GM21423 (cell line): ENCODE data around the gene NCOR1.
"Not testable (repeated sequence)": the region's sequence is repeated elsewhere in the genome, so short reads cannot be mapped to it uniquely, and the experiment has no call there.

Experiments used
- ATAC-seq: cut with Tn5 transposase; IDR thresholded peaks from one replicate; pipeline ENCODE4 v1.9.1; 2021; ENCODE audit warnings: mild to moderate bottlenecking, moderate library complexity; ENCODE audit not compliant: unreplicated experiment

NCOR1 gene

DNA sequence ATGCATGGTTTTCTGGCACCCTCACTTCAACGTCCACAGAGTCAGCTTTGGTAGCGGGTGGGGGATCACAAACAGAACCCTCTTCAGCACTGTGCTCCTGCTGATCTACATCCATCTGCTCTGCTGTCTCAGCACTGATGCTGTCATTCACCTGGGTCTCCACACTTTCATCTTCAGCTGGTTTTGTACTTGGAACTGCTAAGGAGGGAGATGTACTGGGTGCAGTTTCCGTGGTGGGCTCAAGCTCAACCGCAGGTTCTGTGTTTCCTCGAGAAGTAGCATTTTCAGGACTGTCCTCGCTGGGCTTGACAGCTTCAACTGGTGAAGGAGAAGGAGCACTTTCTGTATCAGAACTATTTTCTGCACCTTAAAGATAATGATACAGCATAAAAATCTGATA is 113.9 kb downstream of the NCOR1 start:
- no peak for ATAC-seq

- no peak for ATAC-seq
Observed at GRCh38 chr17:16100737-16101400, 114.5 kb downstream of the NCOR1 start.

DNA sequence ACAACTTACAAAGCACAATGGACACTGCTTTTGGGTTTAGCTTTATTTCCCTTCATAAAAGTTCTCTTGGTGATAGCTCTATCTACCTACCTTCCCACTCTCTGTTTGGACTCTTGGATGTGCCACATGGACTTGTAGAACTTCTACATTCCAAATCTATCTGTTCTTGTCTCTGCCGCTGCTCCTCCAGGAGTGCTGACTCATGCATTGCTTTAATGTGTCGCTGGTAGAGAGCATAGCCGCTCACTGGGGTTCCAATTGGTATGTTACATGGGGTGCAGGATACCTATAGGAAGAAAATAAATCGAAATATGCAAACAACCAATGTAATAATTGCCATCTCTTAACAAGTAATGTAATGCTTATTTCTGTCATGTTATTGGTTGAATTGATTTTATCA is 123.6 kb downstream of the NCOR1 start:
- no peak for ATAC-seq

DNA sequence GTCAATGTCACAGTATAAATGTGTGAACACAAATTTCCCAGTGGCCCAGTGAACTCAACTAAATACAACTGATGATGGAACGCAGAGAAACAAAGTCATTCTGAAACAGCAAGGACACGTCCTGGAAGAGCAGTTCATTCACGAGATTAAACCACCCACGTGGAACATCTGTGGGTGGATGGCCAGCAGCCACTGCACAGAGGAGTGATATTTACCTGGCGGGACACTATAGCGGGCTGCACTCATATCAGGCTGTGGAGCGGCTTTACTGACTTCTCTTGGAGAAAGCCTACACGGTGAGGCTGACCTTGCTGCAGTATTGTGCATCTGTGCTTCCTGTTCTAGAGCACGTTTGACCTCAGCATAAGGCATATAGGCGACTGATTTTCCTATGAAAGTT is 128.4 kb downstream of the NCOR1 start:
- ATAC-seq = no peak

GRCh38 chr17:16085066-16085699 is 130.2 kb downstream of the NCOR1 start:
- ATAC-seq = no peak

DNA sequence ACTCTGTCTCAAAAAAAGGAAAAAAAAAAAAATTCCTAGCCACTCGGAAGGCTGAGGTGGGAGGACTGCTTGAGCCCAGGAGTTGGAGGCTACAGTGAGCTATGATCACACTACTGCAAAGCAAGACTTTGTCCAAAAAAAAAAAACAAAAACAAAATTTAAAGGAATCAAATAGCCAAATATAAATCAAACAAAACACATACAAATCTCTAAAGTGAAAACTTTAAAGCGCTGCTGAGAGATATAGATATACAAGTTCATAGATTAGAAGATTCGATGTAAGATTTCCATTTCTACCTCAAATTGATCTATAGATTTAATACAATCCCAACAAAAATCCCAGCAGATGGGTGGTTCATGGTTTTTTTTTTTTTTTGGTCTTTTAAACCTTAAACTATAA is 132.1 kb downstream of the NCOR1 start:
- no peak for ATAC-seq

DNA sequence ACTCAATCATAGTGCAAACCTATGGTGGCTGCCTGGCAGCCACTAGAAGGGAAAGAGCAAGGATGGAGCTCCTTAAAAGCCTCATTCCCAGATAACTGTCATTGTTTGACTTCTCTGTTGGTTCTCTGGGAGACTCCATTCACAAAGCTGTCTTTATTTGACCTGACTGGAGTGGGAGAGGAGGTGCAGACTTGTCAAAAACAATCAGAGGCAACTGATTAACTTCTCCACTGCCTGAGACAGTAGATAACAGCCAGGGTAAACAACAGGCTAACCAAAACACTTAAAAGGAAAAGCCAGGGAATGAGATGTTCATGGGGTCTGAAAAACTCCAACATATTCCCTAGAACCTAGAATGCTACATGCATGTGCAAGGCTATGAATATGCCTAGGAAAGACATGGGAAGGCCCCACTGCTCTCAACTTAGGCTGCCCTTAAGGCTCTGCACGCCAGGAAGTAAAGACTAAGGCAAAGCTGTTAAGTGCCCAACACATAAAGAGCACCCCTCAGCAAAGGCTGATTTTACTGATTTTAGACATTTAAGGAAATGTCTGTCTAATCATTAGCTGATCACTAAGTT is 133.7 kb downstream of the NCOR1 start:
- ATAC-seq = no peak

- no peak for ATAC-seq
Observed at GRCh38 chr17:16080366-16080765, 135.0 kb downstream of the NCOR1 start.

GRCh38 chr17:16075949-16076348 is 139.4 kb downstream of the NCOR1 start:
- ATAC-seq = no peak

DNA sequence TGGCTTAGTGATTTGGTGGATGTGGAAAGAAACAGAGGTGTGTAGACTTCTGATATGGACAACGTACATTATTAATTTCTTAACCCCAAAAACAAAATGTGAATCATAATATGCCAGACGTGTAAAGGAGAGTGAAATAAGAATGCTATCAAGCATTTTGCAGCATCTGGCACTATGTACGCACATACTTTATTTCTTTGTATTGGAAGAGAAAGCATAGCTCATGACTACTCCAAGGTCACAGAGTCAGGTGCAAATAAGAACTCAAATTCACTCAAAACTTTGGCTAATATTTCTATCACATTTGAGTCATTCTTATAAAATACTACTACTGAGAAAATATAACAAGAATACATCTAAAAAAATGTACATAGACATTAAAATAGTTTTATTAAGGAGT is 140.9 kb downstream of the NCOR1 start:
- ATAC-seq = no peak

DNA sequence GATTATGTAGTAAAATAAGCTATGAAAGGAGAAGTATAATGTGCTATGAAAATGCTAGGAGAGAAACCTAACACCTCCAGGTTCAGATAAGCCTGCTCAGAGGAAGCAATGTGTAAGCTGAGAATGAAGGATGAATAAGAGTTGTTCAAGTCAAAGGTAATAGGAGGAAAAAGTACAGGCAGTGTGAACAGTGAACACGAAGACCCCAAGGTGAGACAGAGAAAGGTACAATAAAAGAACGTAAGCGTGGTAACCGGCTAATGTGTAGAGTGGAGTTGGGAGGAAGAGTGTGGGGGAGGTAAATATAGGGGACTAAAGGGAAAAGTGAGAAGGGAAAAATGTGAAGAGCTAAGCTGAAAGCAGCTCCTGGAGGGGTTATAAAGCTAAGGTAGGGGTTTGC is 141.5 kb downstream of the NCOR1 start:
- no peak for ATAC-seq

DNA sequence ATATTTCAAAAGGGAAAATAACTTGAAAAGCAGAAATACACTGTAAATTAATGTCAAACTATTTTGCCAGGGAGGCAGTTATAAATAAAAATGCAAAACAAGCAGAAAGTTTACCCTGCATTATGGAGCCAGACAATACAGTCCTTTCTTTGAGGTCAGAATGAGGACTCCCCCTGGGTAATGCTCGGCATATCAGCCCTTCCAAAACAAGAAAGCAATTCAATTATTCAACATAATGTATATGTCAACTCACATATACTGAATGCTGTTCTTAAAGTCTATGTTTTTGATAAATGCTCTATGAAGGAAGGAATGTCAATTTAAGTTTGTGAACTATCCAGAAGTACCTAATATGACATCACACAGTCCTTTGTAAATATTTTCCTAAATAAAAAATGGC is 143.3 kb downstream of the NCOR1 start:
- ATAC-seq = no peak

DNA sequence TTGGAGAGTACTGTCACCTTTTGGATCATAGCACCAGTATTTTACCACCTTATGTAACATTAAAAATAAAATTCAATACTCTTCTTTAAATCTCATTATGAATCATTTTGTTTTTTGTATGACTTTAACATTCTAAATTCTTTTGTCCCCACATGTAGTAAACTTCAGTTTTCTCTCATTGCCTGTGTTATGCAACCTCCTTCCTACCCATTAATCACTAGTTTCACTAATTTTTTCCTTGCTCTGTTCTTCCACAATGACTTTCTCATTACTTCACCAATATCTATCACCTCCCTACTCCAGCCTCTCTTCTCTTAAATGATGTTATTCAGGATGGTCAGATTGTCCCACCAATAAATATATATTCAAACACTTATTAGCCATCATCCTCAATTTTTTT is 147.0 kb downstream of the NCOR1 start:
- no peak for ATAC-seq

DNA sequence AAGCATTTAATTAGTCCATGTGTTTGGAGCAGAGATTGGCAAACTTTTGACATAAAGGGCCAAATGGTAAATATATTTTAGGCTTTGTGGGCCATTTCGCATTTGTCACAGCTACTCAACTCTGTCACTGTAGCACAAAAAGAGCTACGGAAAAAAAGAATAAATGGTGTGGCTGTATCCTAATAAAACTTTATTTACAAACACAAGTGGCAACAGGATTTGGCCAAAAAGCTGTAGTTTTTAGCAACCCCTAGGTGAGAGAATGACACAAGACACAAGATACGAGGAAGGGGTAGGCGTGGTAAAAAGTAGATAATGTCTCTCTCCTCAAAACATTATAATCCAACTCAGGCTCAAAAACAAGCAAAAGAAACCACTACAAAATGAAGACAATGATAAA is 149.2 kb downstream of the NCOR1 start:
- ATAC-seq = no peak

DNA sequence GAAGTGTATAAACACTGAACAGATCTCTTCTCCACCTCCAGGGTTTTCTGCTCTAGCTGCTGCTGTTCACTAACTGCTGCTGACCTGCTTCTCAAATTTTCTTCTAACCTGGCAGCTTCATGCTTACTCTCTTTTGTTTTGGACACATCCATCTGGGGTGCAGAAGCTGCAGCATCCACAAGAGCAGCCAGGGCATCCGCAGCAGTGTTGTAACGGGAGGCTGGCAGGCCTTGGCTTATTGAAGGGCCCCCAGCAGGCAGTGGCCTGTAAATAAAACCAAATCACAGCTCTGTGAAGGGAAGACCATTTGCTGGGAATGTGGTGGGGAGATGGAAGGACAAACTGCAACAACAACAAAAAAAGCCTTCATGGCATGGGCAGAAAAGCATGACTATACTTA is 153.7 kb downstream of the NCOR1 start:
- no peak for ATAC-seq

DNA sequence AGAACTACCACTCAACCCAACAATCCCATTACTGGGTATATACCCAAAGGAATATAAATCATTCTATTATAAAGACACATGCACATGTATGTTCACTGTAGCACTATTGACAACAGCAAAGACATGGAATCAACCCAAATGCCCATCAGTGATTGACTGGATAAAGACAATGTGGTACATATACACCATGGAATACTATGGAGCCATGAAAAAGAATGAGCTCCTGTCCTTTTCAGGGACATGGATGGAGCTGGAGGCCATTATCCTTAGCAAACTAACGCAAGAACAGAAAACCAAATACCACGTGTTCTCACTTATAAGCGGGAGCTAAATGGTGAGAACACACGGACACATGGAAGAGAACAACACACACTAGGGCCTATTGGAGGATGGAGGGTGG is 160.2 kb downstream of the NCOR1 start:
- not testable (repeated sequence) for ATAC-seq

GRCh38 chr17:16052486-16052885 is 162.8 kb downstream of the NCOR1 start:
- no peak for ATAC-seq

GRCh38 chr17:16050844-16051243 is 164.5 kb downstream of the NCOR1 start:
- no peak for ATAC-seq

DNA sequence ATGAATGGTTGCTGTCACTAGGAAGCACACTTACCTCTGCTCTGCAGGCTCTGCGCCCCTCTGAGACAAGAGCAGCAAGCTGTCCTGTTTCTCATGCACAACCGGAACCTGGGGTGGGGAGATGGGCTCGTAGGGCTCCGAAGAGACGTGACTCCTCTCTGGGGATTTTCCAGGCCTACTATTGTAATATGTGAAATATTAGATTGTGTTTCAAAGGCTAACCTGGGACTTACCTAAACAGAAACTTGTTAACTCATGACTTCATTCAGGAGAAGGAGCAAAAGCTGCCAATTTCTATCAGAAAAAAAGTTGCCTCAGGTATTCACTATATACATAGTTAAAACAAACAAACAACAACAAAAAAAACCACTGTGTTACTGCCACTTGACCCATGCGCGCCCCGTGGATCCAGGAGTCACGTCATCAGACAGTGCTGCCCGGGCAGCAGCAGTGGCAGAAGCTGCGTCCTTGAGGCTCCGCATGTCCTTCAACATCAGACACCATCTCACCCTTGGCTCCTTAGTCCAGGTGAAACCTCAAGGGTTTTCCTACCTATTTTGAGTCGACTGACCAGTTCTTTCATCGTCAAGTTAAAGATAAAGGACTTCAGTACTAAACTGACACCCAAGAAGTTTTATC is 166.4 kb downstream of the NCOR1 start:
- no peak for ATAC-seq

DNA sequence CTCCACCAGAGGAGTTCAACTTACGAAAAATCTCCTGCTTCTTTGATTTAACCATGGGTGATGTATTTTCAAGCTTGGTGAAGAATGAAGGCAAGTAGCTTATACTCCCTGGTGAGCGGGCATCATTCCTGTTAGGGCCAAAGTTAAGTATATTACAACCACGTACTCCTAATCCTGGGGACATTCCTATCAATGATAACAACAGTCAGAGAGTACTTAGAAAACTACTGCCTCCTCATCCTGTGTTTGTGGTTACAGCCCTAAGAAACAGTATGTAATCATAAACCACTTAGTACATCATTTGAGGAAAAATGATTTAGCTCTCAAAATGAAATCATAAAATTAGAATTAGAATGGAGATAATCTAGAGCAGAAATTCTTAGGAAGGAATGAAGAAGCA is 168.4 kb downstream of the NCOR1 start:
- no peak for ATAC-seq

DNA sequence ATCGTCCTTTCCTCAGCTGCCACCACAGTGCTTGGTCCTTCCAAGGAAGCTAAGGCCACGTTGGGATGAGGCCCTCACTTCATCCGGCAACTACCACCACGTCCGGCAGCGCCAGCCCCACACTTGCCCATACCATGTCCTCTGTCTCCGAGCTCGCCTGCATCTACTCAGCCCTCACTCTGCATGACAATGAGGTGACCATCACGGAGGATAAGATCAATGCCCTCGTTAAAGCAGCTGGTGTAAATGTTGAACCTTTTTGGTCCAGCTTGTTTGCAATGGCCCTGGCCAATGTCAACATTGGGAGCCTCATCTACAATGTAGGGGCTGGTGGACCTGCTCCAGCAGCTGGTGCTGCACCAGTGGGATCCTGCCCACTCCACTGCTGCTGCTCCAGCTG is 170.8 kb downstream of the NCOR1 start:
- ATAC-seq = no peak

DNA sequence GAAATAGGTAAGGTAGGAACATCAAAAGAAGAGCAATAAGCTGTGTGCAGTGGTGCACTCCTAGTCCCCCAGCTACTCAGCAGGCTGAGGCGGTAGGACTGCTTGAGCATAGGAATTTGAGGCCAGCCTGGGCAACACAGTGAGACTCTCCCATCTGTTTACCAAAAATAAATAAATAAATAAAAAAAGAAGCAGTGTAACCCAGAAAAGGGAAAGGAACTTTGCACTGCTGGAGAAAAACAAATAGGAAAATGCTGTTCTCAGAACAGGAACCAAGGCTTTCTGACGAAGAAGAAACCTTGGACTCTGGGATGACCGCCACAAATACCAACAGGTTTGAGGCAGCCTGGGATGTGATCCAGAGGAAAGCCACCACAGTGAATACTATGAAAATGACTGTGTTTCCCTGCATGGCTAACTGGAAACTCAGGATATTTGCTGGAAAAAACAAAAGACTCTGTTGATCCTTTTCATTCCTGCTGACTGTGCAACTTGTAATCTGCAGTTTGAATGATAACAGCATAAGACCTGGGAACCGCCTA is 174.6 kb downstream of the NCOR1 start:
- no peak for ATAC-seq
